ENCODE measurements around the gene SCYL1.

SCYL1 gene

GRCh38 chr11:65524741-65525545 is at the start of gene SCYL1:
Gene SCYL1 (plus strand): TSS chr11:65525083. CDS start chr11:65525154, 71 bp downstream.
- peak; percentile 83 for DNase-seq

DNA sequence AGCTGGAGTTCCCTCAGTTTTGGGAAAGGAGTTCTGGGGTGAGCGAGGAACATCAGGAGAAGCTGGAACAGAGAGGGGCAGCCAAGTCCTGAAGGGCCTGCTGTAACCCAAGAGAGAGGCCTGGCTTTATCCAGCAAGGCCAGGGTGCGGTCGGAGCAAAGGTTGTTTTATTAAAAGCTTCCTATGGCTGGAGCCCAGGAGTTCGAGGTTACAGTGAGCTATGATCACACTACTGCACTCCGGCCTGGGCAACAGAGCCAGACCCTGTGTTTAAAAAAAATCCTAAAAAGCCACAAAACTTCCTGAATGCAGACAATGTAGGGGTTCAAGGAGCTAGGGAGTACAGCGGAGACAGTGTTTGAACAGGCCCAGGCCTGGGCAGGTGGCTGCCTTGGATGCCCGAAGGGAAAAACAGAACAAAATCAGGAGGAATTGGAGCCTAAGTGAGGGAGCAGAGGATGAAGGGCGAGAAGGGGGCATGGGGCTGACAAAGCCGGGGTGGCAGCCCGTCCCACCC is 48.2 kb upstream of the SCYL1 start:
- DNase-seq = no peak

DNA sequence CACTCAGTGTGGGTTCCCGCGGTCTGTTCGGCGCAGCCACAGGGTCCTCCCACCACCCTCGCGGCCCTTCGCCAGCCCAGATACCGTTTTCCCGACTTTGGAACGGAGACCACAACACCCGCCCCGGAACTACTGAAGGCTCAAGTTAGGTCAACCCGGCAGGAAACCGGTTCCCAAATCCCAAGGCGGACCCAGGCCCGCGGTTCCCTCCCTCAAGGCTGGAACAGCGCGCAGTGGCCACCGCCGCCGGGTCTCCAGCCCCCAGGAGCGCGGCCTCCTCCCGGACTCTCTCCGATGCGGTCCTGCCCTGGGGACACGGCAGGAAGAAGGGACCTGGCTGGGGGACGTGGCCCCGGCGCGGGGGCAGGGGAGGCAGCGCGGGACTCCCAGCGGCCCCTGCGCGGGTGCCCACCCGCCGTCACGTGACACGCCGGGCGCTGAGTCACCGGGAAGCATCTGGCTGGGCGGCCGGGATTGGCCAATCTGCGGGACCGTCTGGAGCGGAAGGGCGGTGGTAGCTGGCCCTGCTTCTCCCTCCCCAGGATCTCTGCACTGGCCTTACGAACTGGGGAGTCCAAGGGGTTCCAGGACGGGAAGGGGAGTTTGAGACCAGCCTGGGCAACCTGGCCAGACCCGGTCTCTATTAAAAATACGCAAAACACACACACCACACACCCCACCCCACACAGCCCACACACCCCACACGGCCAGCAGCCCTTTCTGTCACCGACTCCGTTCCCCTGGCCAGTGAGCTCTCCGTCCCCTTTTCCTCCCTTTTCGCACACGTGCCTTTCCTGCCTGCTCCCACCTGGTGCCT is 47.5 kb upstream of the SCYL1 start:
- DNase-seq = peak; percentile 90

GRCh38 chr11:65478388-65479183 is 46.3 kb upstream of the SCYL1 start:
- no peak for DNase-seq

GRCh38 chr11:65479184-65480145 is 45.4 kb upstream of the SCYL1 start:
- no peak for DNase-seq

DNA sequence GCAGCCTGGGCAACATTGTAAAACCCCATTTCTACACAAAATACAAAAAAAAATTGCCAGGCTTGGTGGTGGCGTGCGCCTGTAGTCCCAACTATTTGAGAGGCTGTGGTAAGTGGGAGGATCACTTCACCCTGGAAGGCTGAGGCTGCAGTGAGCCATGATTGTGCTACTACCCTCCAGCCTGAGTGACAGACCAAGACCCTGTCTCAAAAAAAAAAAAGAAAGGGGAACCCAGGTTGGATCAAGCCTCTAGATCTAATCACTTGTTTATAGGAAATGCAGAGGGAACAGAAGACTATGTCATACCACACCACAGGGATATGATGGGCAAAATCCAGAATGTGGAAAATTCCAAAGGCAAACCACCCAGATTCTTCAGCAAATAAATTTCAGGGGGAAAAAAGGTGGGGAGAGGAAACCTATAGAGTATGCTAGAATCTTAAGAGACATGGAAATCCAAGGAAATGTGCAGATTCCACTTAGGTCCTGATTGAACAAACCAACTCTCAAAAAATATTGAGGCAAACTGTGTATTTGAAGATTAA is 42.5 kb upstream of the SCYL1 start:
- DNase-seq = no peak

GRCh38 chr11:65485920-65486219 is 39.0 kb upstream of the SCYL1 start:
- DNase-seq = no peak

- no peak for DNase-seq
Measured at GRCh38 chr11:65486570-65487466, 38.1 kb upstream of the SCYL1 start.

GRCh38 chr11:65487467-65488272 is 37.2 kb upstream of the SCYL1 start:
- peak; percentile 54 for DNase-seq

GRCh38 chr11:65488273-65489034 is 36.4 kb upstream of the SCYL1 start:
- DNase-seq = no peak

GRCh38 chr11:65489035-65489705 is 35.7 kb upstream of the SCYL1 start:
- no peak for DNase-seq

GRCh38 chr11:65489706-65490320 is 35.1 kb upstream of the SCYL1 start:
- DNase-seq = no peak

GRCh38 chr11:65491163-65491465 is 33.8 kb upstream of the SCYL1 start:
- no peak for DNase-seq

GRCh38 chr11:65491614-65492386 is 33.1 kb upstream of the SCYL1 start:
- DNase-seq = peak; percentile 28

DNA sequence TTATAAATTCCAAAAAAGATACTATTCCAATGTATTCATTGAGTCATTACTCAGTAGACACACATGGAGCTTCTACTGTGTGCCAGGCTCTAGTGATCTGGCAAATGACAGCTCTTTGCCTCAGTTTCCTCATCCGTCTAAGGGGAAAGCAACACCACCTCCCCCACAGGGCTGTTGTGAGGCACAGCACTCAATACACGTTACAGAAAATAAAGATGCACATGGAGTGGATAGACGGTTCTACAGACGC is 32.6 kb upstream of the SCYL1 start:
- DNase-seq = no peak

GRCh38 chr11:65492637-65493366 is 32.1 kb upstream of the SCYL1 start:
- peak; percentile 29 for DNase-seq

Data from activated CD4-positive, CD25-positive, alpha-beta regulatory T cell treated with anti-CD3 and anti-CD28 coated beads, Interleukin-2, amount 50 U/mL, for 72 hours (primary cell).